Activated CD8-positive, alpha-beta memory T cell treated with anti-CD3 and anti-CD28 coated beads, Interleukin-2, amount 50 U/mL, for 4 hours (primary cell): ENCODE data around the gene CCDC43.
A peak's percentile ranks its signal among the peaks of the same experiment; 100 is the strongest.
"Not testable (repeated sequence)": the region's sequence is repeated elsewhere in the genome, so short reads cannot be mapped to it uniquely, and the experiment has no call there.

Source experiments
- DNase-seq: peaks from one replicate; pipeline ENCODE4 v3.0.0-alpha.2; 2020

The CCDC43 gene, protein sequence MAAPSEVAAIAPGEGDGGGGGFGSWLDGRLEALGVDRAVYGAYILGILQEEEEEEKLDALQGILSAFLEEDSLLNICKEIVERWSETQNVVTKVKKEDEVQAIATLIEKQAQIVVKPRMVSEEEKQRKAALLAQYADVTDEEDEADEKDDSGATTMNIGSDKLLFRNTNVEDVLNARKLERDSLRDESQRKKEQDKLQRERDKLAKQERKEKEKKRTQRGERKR

DNA sequence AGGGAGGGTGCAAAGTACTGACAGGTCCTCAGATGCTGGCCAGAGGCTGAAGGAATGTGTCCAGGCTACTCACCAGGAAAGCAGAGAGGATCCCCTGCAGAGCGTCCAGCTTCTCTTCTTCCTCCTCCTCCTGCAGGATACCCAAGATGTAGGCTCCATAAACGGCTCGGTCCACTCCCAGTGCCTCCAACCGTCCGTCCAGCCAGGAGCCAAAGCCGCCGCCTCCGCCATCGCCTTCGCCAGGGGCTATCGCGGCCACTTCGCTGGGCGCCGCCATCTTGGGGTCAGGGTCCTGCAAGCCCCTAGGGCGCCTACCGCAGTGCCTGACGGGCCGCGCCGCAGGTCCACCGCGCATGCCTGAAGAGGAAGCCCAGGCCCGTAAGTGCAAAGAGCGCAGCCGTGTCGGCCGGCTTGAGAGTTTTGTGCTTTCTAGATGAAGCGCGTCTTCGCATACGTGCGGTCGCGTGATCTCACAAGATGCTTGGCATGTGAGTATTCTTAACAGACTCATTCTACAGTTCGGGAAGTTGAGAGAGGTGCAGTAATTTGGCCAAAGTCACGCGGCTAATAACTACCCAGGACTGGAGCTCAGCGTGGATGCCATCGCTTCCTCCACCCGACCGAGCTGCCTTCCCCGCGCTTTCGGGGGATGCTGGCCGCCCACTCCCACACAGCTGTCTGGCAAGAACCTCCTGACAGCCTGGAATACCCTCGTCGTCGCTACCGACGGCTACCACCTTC lies at the start of gene CCDC43:
CCDC43 (minus strand) TSS at position 300 of the 741 bp plus-strand sequence; CDS start at position 277, 23 bp downstream.
- DNase-seq, result peak; percentile 89

DNA sequence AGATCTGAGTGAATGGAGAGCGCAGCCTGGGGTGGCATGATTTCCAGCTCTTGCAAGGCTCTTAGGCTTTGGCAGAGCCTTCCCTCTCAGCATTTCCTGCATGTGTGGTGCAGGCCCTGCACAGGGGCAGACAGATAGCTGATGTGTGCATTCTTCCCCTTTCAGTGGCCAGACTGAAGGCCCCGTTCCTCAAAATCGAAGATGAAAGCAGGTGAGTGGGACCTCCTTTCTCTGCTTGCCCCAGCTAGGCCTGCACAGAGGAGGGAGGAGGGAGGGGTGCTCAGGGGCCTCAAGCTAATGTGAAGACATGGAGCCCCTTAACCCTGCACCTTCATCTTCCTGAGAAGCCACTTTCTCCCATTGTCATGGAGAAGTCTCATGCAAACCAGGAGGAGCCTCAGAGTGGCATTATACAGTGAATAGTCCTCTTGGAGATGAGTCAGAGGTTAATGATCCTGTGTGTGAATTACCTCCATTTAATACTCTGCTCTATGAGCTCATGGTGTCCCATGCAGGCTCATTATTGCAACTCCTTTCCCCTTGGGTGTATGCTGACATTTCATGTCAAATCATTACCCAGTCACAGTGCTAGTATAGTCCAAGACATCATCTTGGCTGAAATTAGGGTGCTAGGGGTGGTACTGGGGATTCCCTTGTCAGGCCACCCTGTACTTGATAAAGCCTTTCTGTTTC lies 48.8 kb upstream of the CCDC43 start:
- no peak for DNase-seq

DNA sequence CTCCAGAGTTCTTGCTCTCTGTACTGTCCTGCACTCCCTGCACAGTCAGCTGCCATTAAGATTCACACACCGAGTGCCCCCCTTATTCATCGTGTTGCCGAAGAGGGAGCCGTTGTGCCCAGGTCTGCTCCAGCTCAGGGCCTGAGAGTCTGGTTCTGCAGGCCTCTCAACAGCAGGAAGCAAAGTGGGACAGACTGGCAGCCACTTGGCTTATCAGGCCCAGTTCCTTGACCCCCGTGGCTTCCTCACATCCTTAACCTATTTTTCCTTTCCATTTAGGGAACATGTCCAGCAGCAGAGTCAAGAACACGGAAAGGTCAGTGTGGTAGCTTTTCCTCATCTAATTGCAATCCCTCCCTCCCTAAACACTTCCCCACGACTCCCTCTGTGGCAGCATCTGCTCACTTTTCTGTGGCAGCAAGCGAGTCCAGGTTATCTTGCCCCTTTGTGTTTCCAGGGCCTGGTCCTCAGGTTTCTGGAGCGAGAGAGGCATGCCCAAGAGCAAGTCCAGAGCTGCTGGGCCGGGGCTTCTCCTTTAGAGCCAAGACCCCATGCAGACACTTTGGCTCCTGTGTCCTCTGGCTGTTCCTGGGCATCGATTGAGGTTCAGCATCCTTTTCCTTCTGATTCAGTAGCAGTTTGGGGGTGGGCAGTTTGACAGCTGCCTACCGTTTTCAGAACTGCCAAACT lies 47.1 kb upstream of the CCDC43 start:
- DNase-seq, result no peak

DNA sequence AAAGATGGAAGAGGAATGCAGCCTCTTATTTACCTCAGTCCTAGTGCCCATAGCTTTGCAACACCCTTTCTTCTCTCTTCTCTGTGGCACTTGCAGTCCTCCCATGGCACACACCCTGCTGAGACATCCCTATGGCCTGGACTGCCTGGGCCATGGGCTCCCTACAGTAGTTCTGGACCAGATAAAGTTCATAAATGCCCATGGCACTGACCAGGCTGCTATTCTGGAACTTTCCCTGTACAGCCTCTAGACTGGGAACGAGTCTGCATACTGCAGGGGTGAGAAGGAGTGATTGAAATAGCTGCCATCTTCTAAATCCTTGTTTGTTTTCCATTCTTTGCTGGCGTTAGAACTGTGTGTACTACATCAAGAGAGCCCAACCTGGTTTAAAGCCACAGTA lies 44.7 kb upstream of the CCDC43 start:
- DNase-seq, result no peak

DNA sequence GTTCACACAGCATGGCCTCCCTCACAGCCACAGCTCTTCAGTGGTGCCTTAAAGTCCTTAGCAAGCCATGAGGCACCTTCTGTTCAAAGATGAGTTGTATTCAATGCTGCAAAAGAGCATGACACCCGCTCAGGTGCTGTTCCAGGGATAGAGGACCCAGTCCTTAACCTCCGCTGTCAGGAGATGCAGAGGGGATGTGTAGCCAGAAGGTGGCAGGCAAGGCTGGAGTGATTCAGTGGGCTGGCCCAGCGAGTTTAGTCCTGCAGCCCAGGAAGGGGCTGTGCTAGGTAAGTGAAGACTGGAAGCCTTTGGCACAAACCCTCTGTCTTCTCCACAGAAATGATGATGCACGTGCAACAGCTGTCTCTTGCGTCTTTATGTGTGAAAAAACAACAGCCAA lies 44.2 kb upstream of the CCDC43 start:
- DNase-seq, result no peak

DNA sequence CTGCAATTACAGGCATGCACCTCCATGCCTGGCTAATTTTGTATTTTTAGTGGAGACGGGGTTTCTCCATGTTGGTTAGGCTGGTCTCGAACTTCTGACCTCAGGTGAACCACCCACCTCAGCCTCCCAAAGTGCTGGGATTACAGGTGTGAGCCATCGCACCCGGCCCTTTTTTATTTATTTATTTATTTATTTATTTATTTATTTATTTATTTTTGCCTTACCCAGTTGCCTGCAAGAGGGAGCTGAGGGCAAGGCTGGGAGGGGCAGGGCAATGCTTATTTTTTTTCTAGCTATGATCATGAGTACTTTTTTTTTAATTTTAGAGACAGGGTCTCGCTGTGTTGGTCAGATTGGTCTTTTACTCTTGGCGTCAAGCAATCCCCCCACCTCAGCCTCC lies 36.5 kb upstream of the CCDC43 start:
- DNase-seq, result not testable (repeated sequence)

DNA sequence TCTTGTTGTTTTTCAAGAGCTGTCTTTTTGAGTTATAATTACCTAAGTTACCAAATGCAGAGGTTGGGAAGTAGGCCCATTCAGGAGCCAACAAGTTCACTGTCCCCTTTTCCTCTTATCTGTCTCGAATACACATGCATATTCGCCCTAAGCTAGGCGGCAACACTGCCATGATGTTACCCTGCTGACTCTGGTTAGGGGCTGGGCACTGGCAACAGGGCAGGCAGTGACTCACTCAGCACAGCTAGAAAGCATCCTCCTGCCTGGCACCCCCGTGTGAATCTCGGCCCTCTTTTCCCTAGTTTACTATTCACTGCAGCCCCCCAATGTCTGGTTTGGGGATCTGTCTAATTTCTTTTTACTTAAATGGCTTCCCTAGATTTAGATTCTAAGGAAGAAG lies 32.7 kb upstream of the CCDC43 start:
- no peak for DNase-seq

DNA sequence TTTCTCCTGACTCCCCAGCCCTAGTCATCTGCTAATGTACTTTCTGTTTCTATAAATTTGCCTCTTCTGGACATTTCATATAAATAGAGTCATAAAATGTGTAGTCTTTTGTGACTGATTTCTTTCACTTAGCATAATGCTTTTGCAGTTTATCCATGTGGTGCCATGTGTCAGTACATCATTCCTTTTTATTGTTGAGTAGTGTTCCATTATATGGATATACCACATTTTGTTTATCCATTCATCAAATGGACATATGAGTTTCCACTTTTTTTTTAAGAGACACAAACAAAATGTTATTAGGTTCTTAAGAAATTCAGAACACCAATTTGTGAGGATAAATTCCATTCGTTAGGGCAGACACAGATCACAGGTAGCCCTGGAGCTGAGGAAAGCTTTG lies 29.9 kb upstream of the CCDC43 start:
- no peak for DNase-seq

DNA sequence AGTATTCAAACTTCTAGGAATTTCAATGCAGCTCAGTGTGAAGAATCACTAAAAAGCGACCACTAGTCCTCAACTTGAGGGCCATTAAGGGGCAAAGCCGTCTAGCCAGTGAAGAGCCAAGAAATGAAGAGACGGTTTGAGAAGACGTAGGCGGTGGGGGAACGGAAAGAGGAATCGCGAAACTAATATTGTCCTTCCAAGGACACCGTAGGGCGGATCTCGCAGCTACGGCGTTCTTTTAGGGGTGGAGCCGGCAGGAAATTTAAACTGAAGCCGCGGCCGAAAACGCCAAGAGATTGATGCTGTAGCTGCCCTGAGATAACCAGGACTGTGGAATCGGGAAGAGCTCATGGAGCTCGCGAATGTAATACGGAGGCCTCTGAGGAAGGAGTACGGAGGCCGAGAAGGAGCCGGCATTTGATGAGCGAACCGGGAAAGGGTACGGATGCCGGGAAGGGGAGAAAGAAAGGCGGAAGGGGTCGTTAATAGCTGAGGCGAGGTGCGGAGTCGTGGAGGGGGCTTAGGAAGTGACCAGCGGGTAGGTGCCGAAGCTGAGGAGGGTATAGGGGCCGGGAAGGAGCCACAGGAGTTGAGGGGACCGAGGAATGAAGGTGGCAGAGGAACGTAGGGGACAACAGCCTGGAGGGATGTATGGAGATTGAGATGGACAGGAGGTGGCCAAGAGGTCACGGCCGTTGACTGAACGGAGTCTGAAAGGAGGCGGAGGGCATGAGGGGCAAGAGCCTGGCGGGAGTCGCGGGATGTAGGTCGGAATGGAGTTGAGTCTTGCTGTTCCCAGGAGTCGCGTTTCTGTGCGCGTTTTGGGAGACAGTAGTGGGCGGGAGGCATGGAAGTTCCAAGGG lies 19.1 kb upstream of the CCDC43 start, which contains the start of gene DBF4B:
DBF4B (plus strand) TSS at position 265 of the 863 bp plus-strand sequence; CDS start at position 421, 156 bp downstream.
- DNase-seq, result peak; percentile 80

DNA sequence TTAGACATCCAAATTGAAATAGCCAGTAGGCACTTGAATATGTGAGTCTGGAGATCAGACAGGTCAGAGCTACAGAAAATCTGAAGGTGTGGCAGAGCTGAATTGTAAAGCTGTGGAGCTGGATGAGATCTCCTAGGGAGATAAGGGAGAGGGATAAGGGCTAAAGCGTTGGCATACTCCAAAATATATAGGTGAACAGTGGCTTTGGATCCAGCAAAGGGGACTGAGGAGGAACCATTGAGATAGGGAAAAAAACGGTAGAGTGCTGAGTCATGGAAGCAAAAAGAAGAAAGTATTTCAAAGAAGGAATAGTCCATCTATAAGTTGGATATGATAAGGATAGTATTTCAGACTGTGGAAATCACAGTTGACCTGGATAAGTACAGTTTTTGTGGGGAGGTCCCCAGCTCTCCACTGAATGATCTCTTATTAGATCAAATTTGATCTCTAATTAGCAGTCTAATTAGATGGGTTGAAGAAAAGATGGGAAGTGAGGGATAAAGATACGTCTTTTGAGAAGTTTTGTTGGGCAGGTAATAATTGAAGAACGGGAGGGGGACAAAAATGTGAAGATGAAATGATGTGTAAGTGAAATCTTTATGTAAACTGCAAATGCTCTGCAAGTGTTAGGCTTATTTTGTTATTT lies 18.3 kb upstream of the CCDC43 start:
- no peak for DNase-seq

DNA sequence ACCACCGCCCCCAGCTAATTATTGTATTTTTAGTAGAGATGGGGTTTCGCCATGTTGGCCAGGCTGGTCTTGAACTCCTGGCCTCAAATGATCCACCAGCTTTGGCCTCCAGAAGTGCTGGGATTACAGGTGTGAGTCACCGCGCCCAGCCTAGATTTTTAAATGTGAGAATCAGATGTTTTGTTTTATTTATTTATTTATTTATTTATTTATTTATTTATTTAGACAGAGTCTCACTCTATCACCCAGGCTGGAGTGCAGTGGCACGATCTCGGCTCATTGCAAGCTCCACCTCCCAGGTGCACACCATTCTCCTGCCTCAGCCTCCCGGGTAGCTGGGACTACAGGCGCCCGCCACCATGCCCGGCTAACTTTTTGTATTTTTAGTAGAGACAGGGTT lies 10.7 kb upstream of the CCDC43 start:
- DNase-seq, result not testable (repeated sequence)

DNA sequence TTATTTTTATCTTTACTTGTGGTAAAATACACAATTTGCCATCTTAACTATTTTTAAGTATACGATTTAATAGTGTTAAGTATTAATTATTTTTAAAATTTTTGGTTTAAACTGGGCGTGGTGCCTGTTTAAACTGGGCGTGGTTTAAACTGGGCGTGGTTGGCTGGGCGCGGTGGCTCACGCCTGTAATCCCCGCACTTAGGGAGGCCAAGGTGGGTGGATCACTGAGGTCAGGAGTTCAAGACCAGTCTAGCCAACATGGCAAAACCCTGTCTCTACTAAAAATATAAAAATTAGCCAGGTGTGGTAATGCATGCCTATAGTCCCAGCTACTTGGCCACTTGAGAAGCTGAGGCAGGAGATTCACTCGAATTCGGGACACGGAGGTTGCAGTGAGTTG lies 4.0 kb upstream of the CCDC43 start:
- DNase-seq, result no peak

DNA sequence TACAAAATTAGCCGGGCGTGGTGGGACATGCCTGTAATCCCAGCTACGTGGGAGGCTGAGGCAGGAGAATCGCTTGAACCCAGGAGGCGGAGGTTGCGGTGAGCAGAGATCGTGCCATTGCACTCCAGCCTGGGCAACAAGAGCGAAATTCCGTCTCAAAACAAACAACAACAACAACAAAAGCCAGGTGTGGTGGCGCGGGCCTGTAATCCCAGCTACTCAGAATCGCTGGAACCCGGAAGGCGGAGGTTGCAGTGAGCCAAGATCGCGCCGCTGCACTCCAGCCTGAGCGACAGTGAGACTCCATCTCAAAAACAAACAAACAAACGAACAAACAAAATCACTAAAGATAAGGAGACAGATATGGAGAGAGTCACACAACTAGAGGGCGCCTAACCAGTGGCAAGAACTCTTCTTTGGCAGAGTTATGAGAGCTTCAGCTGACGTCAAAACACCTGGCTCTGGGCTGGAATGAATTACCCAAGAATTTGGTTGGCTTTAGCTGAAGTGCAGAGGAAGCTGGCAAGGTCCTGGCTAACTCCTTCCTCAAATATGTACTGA lies 1.2 kb upstream of the CCDC43 start:
- DNase-seq, result not testable (repeated sequence)

DNA sequence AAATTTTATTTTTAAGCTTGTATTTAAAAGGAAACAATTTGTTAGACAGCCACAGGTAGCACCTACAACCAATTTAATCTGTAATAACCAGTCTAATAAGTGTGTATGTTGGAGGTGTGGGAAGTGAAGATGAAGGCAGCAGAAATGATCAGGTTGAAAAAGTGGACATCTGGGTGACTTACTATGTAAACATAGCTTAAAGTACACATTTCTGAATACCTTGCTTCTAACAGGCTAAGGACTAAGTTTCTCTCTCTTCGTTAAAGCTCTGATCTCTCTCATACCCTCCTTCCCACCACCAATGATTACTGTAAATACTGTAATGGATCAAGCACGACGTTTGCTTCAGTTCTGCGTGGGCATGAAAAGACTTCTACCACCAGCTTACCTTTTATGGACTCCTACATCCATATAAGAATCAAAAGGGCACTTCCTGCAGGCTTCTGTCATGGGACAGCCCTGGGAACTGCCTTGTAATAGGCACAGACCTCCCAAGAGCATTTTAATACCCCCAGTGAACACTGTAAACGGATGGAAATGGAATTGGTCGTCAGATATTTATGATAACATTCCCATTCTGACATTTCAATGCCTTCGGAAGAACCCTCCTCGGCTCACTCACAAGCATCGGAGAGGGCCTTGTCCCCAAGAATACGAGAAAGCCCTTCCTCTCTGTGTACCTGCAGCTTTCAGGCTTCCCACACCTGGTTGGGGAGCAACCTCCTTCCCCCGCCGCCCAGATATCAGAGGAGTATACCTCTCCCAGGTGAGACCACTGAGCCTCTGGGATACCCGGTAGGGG lies 700 bp downstream of the CCDC43 start:
- peak; percentile 15 for DNase-seq

DNA sequence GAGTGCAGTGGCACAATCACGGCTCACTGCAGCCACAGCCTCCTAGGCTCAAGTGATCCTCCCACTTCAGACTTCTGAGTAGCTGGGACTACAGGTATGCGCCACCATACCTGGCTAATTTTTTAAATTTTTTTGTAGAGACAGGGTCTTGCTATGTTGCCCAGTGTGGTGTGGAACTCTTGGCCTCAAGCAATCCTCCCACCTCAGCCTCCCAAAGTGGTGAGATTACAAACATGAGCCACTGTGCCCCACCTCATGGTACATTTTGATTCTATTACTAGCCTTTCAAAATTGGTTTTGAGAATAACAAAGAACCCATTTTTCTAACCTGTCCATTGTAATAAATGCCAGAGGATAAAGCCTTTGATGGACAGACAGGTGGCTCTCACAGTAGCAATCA lies 1.4 kb downstream of the CCDC43 start:
- no peak for DNase-seq

DNA sequence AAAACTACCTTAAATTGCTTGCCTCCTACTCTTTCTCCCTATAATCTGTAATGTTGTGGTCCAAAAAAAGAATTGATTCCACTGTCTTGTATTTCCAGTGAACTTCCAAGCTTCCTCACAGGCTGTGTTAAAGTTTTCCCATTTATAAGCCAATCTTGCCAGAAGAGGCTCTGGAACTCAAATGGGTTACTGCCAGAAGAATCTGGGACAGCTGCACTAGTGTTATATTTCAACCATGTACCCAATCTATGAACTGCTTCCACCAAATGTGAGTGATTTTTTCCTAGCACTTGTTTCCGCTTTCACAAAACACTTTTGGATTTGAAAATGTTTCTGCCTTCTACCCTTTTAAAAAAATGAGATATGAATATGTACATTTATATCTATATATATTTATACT lies 1.8 kb downstream of the CCDC43 start:
- DNase-seq, result no peak

DNA sequence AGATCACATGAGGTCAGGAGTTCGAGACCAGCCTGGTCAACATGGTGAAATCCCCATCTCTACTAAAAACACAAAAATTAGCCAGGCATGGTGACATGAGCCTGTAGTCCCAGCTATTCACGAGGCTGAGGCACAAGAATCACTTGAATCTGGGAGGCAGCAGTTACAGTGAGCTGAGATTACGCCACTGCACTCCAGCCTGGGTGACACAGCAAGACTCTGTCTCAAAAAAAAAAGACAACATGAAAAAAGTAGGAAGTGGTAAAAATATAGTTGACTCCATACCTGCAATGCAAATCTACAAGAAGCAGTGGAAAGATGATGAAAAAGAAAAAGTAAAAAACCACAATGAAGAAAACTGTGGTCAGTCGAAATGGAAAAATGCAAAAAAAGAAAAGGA lies 6.3 kb downstream of the CCDC43 start:
- not testable (repeated sequence) for DNase-seq

DNA sequence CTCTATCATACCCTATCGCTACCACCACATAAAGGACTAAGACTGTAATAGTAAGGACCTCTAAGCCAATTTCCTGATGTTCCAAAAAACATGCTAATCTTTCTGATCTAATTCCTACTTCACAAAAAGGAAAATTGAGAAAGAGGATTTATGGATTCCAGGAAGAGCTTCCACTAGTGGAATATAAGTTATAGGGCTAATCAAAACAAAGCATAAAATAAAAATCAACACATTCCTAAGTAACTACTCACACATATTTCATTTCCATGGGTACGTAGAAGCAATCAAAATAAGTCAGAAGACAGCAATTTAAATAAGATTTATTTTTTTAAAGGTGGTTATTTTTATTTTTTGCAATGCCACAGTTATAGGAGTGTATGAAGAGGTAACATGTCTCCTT lies 12.4 kb downstream of the CCDC43 start:
- DNase-seq, result no peak

DNA sequence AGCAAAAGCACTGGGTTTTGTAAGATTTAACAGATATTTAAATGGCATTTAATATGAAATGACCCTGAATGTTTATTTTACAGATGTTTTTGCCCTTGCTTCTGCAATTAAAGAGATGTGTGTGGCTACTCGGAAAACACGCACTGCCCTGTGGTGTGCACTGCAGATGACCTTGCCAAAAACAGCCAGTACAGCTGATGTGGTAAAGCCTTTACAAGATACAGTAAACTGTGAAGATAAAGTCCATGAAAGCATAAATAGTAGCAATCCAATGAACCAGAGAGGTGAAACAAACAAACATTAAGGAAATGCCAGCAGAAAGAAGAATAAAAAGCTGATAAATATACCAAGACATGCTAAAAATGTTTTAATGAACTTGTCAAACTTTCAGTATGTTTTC lies 15.7 kb downstream of the CCDC43 start:
- no peak for DNase-seq

DNA sequence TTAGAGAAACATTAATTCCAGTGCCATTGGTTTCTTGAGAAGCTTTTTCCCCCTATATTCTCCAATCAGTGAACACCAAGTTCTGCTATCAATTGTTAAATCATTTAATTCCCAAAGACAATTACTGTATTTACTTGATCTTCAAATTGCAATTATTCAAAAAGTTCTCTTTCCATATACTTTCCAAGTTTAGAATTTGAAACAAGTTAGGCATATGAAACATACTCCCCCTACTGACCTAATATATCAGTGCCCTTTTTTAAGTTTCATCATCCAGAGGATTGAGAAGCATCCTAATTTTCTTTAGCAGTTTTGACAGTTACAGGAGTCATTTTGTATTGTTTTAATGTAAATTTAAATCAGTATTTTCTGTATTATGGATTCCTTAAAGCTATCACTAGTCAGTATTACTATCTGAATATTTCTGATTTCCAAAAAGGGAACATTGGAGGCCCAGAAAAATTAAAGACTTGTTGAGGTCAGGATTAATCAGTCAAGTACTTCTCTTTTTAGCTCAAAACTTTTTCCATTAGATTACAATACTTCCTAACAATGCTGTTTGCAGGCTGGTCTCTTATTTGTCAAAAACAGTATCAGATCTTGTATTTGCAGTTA lies 17.0 kb downstream of the CCDC43 start:
- DNase-seq, result no peak
